ENCODE results near the gene STK38.

- no peak for TF ChIP-seq POLR2AphosphoS5 (IDR thresholded peaks at IDR 0.05; ENCODE audit: low read depth)
- TF ChIP-seq, protein P1, sequence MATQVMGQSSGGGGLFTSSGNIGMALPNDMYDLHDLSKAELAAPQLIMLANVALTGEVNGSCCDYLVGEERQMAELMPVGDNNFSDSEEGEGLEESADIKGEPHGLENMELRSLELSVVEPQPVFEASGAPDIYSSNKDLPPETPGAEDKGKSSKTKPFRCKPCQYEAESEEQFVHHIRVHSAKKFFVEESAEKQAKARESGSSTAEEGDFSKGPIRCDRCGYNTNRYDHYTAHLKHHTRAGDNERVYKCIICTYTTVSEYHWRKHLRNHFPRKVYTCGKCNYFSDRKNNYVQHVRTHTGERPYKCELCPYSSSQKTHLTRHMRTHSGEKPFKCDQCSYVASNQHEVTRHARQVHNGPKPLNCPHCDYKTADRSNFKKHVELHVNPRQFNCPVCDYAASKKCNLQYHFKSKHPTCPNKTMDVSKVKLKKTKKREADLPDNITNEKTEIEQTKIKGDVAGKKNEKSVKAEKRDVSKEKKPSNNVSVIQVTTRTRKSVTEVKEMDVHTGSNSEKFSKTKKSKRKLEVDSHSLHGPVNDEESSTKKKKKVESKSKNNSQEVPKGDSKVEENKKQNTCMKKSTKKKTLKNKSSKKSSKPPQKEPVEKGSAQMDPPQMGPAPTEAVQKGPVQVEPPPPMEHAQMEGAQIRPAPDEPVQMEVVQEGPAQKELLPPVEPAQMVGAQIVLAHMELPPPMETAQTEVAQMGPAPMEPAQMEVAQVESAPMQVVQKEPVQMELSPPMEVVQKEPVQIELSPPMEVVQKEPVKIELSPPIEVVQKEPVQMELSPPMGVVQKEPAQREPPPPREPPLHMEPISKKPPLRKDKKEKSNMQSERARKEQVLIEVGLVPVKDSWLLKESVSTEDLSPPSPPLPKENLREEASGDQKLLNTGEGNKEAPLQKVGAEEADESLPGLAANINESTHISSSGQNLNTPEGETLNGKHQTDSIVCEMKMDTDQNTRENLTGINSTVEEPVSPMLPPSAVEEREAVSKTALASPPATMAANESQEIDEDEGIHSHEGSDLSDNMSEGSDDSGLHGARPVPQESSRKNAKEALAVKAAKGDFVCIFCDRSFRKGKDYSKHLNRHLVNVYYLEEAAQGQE (IDR thresholded peaks at IDR 0.05; ENCODE audit: insufficient replicate concordance, low read depth) = no peak
- TF ChIP-seq, protein P2, sequence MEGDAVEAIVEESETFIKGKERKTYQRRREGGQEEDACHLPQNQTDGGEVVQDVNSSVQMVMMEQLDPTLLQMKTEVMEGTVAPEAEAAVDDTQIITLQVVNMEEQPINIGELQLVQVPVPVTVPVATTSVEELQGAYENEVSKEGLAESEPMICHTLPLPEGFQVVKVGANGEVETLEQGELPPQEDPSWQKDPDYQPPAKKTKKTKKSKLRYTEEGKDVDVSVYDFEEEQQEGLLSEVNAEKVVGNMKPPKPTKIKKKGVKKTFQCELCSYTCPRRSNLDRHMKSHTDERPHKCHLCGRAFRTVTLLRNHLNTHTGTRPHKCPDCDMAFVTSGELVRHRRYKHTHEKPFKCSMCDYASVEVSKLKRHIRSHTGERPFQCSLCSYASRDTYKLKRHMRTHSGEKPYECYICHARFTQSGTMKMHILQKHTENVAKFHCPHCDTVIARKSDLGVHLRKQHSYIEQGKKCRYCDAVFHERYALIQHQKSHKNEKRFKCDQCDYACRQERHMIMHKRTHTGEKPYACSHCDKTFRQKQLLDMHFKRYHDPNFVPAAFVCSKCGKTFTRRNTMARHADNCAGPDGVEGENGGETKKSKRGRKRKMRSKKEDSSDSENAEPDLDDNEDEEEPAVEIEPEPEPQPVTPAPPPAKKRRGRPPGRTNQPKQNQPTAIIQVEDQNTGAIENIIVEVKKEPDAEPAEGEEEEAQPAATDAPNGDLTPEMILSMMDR (IDR thresholded peaks at IDR 0.05; ENCODE audit: insufficient read depth, low read length) = no peak
- no peak for TF ChIP-seq GABPA (IDR thresholded peaks at IDR 0.05; ENCODE audit: low read depth)
- TF ChIP-seq SPI1 (IDR thresholded peaks at IDR 0.05; ENCODE audit: borderline replicate concordance, low read depth) = no peak
Measured at GRCh38 chr6:36556281-36556680, 9.0 kb upstream of the STK38 start.
